Stimulated activated CD4-positive, alpha-beta T cell treated with anti-CD3 and anti-CD28 coated beads, TNF-alpha, amount 100 ng/mL, for 1 hour (primary cell): ENCODE data around the gene CCR6.
"Not testable (repeated sequence)": the region's sequence is repeated elsewhere in the genome, so short reads cannot be mapped to it uniquely, and the experiment has no call there.

Experiments
- DNase-seq, 3 donors: peaks; one replicate each; pipeline ENCODE4 v3.0.0-alpha.2; 2020; ENCODE audit warnings: low read depth in 3 of 3, low spot score in 1 of 3

Gene CCR6

GRCh38 chr6:167168296-167168695 lies 45.4 kb downstream of the CCR6 start:
- DNase-seq = not testable (repeated sequence)

DNA sequence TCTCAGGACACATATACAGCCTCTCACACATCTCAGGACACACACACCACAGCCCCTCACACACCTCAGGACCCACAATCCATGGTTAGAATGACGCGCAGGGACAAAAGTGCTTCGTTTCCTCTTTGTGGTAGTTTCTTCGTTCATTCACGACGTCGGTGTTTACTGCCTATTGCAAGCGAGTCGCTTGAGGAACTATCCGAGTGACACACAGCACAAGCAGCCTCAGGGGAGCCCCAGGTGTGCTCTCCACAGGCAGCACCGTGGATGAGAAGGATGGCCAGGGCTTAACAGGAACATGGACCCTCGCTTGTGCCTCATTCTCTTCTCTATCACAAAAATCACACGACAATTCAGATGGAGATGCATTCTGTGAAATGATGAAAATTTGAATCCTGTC lies 47.0 kb downstream of the CCR6 start:
- not testable (repeated sequence) for DNase-seq

DNA sequence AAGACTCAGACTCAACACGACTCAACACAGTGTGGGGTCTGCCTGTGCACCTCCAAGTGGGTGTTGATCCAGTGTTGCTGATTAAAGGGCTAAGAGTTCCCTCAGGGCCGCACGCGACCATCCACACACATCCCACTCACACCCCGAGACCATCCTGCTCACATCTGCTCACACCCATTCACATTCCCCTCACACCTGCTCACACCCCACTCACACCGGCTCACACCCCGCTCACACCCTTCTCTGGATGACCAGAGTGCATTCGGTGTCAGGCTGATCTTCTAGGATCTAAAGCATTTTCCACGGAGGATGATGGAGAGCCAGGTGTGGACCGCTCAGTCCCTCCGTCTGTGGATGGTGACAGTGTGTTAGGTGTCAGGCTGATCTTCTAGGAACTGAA lies 48.4 kb downstream of the CCR6 start:
- not testable (repeated sequence) for DNase-seq

DNA sequence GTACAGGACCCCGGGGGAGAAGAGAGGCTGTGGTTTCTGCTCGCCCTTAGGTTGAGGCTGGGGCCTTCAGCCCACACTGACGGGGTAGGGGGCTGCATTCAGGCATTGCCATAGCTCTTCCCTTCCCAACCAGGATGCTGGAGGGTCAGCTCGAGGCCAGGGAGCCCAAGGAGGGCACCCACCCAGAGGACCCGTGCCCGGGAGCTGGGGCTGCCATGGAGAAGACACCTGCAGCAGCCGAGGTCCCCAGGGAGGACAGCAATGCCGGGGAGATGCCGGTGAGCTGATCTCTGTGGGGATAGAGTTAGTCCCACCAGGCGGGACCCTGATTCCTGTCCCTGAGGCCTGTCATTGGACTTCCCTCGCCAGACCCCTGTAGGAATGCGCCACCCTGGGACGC lies 49.1 kb downstream of the CCR6 start:
- DNase-seq = not testable (repeated sequence)

- not testable (repeated sequence) for DNase-seq
Measured at GRCh38 chr6:167177271-167177670, 54.4 kb downstream of the CCR6 start.

- DNase-seq = not testable (repeated sequence)
Measured at GRCh38 chr6:167178896-167179655, 56.2 kb downstream of the CCR6 start.

DNA sequence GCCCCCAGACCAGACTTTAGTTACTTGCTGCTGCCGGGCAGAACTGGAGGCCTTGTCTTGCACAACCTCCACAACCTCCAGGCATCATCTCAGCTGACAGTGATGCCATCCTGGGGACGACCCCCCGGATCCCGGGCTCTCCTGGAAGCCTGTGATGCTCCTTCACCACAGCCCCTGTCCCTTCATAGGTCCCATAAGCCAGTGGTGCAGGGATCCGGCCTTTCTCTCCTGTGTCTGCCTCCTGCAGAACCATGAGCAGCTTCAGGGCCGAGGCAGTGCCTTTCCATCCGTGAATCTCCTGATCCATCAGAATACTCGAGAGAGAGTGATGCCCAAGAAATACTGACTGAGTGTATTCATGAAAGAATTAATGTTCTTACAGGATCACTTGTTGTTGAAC lies 57.2 kb downstream of the CCR6 start:
- DNase-seq = not testable (repeated sequence)

DNA sequence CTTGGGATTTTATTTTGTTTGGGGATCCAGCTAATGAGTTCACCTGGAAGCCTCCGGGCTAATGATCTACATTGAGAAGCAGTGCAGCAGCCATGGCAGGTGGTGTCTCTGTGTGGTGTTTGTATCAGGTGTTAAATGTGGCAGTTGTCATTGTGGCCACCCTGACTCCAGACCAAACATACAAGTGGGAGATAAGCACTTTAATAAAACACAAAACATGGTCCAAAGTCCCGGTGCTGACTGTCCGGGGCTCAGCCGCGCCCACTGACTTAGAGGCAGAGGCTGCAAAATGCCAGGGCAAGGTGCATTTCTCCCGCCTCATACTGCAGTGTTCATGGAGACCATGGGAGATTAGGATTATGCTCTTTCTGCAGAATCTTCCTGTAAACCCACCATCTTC lies 58.5 kb downstream of the CCR6 start:
- not testable (repeated sequence) for DNase-seq

- not testable (repeated sequence) for DNase-seq
Measured at GRCh38 chr6:167182913-167183314, 60.0 kb downstream of the CCR6 start.

- not testable (repeated sequence) for DNase-seq
Measured at GRCh38 chr6:167185101-167185500, 62.2 kb downstream of the CCR6 start.

DNA sequence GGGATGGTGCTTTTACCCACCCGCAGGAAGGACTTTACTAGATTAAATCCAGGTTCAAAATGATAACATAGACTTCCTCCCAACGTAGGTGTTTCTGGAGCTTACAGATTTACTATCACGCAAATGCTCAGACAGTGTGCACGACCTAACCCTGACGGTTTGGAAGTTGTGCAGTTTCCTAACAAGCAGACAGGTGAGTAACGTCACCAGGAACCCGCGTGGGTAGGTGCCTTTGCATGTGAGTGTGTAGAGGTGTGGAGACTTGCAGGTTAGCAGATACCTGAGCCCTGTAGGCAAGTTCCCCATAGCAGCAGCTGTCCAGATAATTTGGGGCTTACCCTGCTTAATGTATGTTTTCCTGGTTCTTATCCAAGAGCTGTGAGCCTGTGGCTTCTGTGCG lies 64.4 kb downstream of the CCR6 start:
- DNase-seq = not testable (repeated sequence)
